ENCODE measurements around the gene AGMO. TPM values are rescaled to one million over a fixed set of nuclear protein-coding genes. Genes with fewer than 3 reads are reported as not detected.

The AGMO gene
- total and polyA plus RNA-seq, 3 donors from 2014 or later, result 13.1 to 52.8 (median 46.6) TPM

GRCh38 chr7:15279640-15280039 lies 282.2 kb downstream of the AGMO start:
- 45 to 63% methylated on average over 1 of the region's 1 CpG for WGBS, 2 donors
- no peak overlapping the region for H3K4me3 ChIP-seq

DNA sequence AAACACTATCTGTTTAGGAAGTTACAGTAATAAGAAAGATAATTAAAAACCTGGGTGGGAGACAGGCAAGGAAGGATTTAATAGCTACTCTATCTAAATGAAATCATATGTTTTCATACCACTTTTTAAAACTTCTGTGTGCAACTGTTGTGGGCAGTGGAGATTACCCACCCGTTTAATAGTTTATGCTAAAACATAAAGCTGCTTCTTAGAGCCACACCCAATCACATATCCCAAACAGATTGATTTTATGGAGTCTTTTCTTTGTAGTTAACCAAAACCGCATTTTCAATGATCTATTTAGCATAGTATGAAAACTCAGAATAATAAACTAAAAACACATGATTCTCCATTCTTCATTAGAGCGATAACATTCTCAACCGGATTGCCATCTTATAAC lies 304.1 kb downstream of the AGMO start:
- 86 to 90% methylated on average over 4 of the region's 4 CpGs for WGBS, 2 donors

More at GRCh38 chr7:15279640-15280039, 282.2 kb downstream of the AGMO start:
- intact Hi-C loops (cut with DNase I; ENCODE audit: low total_unique reads), result no loop called here
- no peaks in the 10 kb centered on the region for H3K36me3 ChIP-seq (ENCODE audit: low read depth, missing control alignments)
- no peaks in the 10 kb centered on the region for H3K4me1 ChIP-seq
- no peak for TF ChIP-seq CTCF (IDR thresholded peaks at IDR 0.05)
- no peak for TF ChIP-seq POLR2A (IDR thresholded peaks at IDR 0.05)
- H3K27me3 ChIP-seq, result no peaks in the 10 kb centered on the region
- no peaks in the 10 kb centered on the region for H3K9me3 ChIP-seq
- H3K27ac ChIP-seq, result no peak overlapping the region
- no peak for DNase-seq

GRCh38 chr7:15252181-15252580 lies 309.6 kb downstream of the AGMO start:
- 92 to 95% methylated on average over 1 of the region's 1 CpG for WGBS, 2 donors
- H3K27ac ChIP-seq, result no peak overlapping the region
- TF ChIP-seq CTCF (IDR thresholded peaks at IDR 0.05) (no peak), POLR2A (IDR thresholded peaks at IDR 0.05) (no peak)
- H3K27me3 ChIP-seq, result no peaks in the 10 kb centered on the region
- intact Hi-C loops (cut with DNase I; ENCODE audit: low total_unique reads), result no loop called here
- H3K36me3 ChIP-seq (ENCODE audit: low read depth, missing control alignments), result no peaks in the 10 kb centered on the region
- DNase-seq, result no peak
- no peaks in the 10 kb centered on the region for H3K9me3 ChIP-seq
- no peak overlapping the region for H3K4me3 ChIP-seq
- H3K4me1 ChIP-seq, result no peaks in the 10 kb centered on the region

More for the DNA sequence above, 304.1 kb downstream of the AGMO start:
- Histone ChIP-seq H3K27me3 (no peaks in the 10 kb centered on the region), H3K4me1 (no peaks in the 10 kb centered on the region), H3K27ac (no peak overlapping the region), H3K4me3 (no peak overlapping the region), H3K36me3 (ENCODE audit: low read depth, missing control alignments) (no peaks in the 10 kb centered on the region), H3K9me3 (no peaks in the 10 kb centered on the region)
- no peak for TF ChIP-seq CTCF (IDR thresholded peaks at IDR 0.05)
- TF ChIP-seq POLR2A (IDR thresholded peaks at IDR 0.05), result no peak
- no peak for DNase-seq
- intact Hi-C loops (cut with DNase I; ENCODE audit: low total_unique reads), result no loop called here

- no peak overlapping the region for H3K27ac ChIP-seq
- TF ChIP-seq CTCF (IDR thresholded peaks at IDR 0.05) (no peak), POLR2A (IDR thresholded peaks at IDR 0.05) (no peak)
- H3K4me1 ChIP-seq, result no peaks in the 10 kb centered on the region
- H3K36me3 ChIP-seq (ENCODE audit: low read depth, missing control alignments), result no peaks in the 10 kb centered on the region
- H3K9me3 ChIP-seq, result no peaks in the 10 kb centered on the region
- H3K27me3 ChIP-seq, result no peaks in the 10 kb centered on the region
- no peak overlapping the region for H3K4me3 ChIP-seq
- intact Hi-C loops (cut with DNase I; ENCODE audit: low total_unique reads), result no loop called here
- 79 to 87% methylated on average over 2 of the region's 2 CpGs for WGBS, 2 donors
- DNase-seq, result no peak
Measured at GRCh38 chr7:15248514-15248913, 313.3 kb downstream of the AGMO start.

- whole genome bisulfite sequencing, 2 donors, result 48 to 49% methylated on average over 2 of the region's 2 CpGs
- intact Hi-C loops (cut with DNase I; ENCODE audit: low total_unique reads), result no loop called here
- H3K27ac ChIP-seq, result no peak overlapping the region
- no peaks in the 10 kb centered on the region for H3K36me3 ChIP-seq (ENCODE audit: low read depth, missing control alignments)
- DNase-seq, result no peak
- no peak overlapping the region for H3K4me3 ChIP-seq
- TF ChIP-seq POLR2A (IDR thresholded peaks at IDR 0.05), result no peak
- TF ChIP-seq CTCF (IDR thresholded peaks at IDR 0.05), result no peak
- no peaks in the 10 kb centered on the region for H3K4me1 ChIP-seq
- no peaks in the 10 kb centered on the region for H3K27me3 ChIP-seq
- no peaks in the 10 kb centered on the region for H3K9me3 ChIP-seq
Measured at GRCh38 chr7:15245831-15246230, 316.0 kb downstream of the AGMO start.

All from testis (tissue), 3 donors.